HG03469 (cell line): ENCODE measurements around the gene FGF18.
"Not testable (repeated sequence)": the region's sequence is repeated elsewhere in the genome, so short reads cannot be mapped to it uniquely, and the experiment has no call there.

Experiments
- ATAC-seq: cut with Tn5 transposase; IDR thresholded peaks from one replicate; pipeline ENCODE4 v1.9.1; 2021; ENCODE audit warnings: mild to moderate bottlenecking, moderate library complexity, moderate number of reproducible peaks; ENCODE audit not compliant: unreplicated experiment

The FGF18 gene, protein sequence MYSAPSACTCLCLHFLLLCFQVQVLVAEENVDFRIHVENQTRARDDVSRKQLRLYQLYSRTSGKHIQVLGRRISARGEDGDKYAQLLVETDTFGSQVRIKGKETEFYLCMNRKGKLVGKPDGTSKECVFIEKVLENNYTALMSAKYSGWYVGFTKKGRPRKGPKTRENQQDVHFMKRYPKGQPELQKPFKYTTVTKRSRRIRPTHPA

DNA sequence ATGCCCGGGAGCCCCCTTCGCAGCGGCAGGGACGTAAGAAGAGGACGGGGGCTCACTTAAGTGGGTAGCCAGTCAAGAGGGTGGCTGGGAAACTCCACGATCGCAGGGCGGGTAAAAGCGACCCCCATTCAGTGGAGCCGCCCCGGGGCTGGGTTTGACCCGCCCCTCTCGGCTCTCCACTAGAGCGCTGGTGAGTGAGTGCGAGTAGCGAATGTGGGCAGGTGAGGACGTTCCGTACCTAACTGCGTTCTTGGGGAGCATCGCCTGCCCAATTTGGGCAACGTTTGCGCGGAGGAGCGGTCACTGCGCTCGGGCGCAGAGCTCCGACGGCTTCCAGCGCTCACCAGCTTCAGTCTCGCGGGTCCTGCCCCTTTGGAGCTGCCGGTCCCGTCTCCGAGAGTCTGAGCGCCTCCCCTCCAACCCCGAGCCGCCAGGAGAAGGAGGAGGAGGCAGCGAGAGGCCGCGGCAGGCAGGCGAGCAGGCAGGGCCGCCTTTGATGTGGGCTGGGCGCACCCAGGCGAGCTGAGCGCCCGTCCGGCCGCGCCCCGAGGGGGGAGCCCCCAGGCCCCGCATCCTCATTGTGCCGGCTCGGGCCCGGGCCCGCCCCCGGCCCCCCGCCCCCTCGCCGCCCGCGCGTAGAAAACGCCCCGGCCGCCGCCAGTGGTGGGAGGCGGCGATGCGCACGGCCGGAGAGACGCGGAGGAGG is at the start of gene FGF18:
Gene FGF18 (plus strand): TSS at position 666 of the 706 bp plus-strand sequence. CDS start 553 bp downstream, outside the sequence.
- no peak for ATAC-seq

- no peak for ATAC-seq
These were observed 49.5 kb upstream of the FGF18 start for GRCh38 chr5:171369898-171370297.

GRCh38 chr5:171370881-171371280 is 48.6 kb upstream of the FGF18 start:
- ATAC-seq: not testable (repeated sequence)

- no peak for ATAC-seq
These were observed 48.1 kb upstream of the FGF18 start for GRCh38 chr5:171371326-171371725.

DNA sequence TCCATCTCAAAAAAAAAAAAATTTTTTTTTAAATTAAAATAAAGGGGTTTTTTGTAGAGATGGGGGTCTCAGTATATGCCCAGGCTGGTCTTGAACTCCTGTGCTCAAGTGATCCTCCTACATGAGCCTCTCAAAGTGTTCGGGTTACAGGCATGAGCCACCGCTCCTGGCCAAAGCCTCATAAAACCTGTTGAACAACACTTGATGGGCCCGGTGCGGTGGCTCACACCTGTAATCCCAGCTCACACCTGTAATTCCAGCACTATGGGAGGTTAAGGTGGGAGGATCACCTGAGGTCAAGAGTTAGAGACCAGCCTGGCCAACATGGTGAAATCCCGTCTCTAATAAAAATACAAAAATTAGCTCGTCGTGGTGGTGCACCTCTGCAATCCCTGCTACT is 39.5 kb upstream of the FGF18 start:
- no peak for ATAC-seq

DNA sequence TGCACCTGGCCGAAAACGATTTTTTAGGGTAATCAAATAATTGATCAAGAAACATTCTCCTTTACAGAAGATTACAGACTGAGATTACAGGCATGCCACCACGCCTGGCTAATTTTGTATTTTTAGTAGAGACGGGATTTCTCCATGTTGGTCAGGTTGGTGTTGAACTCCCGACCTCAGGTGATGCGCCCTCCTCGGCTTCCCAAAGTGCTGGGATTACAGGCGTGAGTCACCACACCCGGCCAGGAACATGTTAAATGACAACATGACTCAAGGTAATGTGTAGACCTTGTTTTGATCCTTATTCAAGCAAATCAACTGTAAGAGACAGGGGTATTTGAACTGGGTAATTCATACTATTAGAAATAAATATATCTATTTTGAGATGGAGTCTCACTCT is 35.0 kb upstream of the FGF18 start:
- not testable (repeated sequence) for ATAC-seq

- not testable (repeated sequence) for ATAC-seq
These were observed 34.4 kb upstream of the FGF18 start for GRCh38 chr5:171384999-171385398.

DNA sequence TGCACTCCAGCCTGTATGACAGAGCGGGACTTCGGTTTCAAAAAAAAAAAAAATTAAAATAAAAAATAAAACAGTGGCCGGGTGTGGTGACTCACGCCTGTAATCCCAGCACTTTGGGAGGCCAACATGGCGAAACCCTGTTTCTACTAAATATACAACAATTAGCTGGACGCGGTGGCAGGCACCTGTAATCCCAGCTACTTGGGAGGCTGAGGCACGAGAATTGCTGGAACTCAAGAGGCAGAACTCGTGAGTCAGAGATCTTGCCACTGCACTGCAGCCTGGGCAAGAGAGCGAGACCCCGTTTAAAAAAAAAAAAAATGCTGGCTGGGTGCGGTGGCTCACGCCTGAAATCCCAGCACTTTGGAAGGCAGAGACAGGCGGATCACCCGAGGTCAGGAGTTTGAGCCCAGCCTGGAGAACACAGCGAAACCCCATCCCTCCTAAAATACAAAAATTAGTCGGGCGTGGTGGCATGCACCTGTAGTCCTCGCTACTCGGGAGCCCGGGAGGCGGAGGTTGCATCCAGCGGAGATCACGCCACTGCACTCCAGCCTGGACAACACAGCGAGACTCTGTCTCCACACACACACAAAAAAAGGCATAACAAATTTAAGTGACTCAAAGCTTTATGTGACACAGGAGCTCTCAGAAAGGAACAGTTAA is 33.3 kb upstream of the FGF18 start:
- ATAC-seq: no peak

- no peak for ATAC-seq
These were observed 32.5 kb upstream of the FGF18 start for GRCh38 chr5:171386861-171387344.

DNA sequence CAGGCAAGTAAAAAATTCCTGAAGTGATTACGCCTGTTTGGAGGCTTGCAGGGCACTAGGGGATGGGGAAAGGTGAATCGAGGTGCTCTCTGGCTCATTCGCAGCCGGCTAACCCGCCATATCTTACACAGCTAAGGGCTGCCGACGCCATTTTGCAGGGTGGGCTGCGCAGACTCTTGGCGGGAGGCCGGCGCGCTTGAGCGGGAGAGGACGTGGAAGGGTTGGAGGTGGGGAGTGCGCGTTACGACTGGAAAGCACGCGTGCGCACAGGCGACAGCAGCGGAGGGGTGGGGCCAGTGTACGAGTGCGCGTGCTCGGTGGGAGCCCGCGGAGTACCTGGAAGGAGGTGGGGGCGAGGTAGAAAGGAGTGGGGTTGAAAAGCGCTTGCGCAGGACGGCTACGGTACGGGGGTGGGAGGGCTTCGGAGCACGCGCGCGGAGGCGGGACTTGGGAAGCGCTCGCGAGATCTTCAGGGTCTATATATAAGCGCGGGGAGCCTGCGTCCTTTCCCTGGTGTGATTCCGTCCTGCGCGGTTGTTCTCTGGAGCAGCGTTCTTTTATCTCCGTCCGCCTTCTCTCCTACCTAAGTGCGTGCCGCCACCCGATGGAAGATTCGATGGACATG is 32.0 kb upstream of the FGF18 start, which contains the start of gene NPM1:
Gene NPM1 (plus strand): TSS at position 505 of the 625 bp plus-strand sequence. CDS start 100 bp downstream, at position 605.
- peak; percentile 85 for ATAC-seq

DNA sequence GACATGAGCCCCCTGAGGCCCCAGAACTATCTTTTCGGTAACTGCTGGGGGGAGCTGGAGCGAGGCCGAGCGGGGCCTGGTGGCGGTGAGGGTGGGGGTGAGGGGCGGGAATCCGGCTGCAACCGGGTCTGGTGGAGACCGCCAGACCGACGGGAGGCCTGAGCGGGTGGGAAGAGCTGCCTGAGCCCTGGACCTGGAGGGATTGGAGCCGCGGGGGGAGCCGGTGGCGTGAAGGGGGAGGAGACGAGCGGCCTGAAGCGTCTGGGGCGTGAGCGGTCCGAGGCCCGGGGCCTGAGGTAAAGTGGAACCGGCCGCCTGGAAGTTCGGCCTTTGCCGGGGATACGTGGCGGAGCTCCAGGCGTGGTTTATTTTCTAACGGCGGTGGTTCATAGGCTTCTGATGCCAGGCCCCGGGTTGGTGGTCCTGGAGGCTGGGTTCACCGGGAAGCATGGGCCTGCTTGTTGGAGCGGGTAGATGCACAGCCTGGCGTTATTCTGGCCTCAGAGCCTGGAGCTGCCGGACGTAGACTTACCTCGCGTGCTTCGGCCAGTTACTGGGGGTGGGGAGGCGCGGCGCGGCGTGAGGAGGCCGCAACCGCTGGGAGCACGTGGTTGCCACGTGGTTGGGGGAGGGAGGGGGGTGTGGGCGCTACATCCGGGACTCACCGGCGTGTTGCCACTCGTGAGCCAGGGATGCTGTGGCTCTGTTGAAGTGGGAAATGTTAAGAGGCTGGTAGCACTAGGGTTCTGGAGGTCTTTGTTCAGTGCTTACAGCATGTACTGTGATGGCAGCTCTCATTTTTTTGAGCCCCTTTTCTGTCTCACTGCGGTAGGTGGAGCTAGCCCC is 31.3 kb upstream of the FGF18 start:
- no peak for ATAC-seq

GRCh38 chr5:171388816-171389168 is 30.7 kb upstream of the FGF18 start:
- ATAC-seq: no peak

DNA sequence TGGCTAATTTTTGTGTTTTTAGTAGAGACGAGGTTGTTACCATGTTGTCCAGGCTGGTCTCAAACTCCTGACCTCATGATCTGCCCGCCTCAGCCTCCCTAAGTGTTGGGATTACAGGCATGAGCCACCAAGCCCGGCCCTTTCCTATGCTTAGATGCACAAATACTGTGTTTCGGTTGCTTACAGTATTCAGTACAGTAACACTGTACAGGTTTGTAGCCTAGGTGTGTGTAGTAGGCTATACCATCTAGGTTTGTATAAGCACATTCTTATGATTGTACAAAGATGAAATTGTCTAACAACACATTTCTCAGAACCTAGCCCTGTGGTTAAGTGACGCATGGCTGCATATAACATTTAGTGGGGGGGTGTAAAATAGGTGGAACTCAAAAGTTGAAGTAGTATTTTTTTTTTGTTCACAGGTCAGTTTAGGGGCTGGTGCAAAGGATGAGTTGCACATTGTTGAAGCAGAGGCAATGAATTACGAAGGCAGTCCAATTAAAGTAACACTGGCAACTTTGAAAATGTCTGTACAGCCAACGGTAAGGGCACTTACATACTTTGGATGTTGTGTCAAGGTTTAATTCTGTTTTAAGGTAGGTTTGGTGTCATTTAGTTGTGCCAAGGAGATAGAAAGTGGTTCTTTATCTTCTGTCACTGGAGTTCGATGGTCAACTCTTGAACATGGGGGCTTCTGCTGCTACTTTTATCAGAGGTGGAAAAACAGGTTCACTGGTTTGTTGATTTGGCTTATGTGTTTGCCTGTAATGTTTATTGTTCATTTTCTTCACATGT is 28.4 kb upstream of the FGF18 start:
- ATAC-seq: no peak

DNA sequence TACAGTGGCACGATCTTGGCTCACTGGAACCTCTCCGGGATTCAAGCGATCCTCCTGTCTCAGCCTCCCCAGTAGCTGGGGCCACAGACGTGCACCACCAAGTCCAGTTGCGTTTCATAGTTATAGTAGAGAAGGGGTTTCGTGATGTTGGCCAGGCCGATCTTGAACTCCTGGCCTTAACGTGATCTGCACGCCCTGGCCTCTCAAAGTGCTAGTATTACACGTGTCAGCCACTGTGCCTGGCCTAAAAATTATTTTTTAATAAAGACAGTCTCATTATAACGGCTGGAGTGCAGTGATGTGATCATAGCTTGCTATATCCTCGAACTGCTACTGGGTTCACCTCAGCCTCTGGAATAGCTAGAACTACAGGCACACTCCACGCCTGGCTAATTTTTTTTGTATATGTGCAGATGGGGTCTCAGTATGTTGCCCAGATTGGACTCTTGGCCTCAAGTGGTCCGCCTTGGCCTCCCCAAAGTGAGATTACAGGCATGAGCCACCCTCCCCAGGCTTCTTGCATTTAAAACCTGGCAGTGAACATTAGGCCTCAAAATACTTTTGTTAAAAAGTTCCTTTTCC is 27.4 kb upstream of the FGF18 start:
- no peak for ATAC-seq

DNA sequence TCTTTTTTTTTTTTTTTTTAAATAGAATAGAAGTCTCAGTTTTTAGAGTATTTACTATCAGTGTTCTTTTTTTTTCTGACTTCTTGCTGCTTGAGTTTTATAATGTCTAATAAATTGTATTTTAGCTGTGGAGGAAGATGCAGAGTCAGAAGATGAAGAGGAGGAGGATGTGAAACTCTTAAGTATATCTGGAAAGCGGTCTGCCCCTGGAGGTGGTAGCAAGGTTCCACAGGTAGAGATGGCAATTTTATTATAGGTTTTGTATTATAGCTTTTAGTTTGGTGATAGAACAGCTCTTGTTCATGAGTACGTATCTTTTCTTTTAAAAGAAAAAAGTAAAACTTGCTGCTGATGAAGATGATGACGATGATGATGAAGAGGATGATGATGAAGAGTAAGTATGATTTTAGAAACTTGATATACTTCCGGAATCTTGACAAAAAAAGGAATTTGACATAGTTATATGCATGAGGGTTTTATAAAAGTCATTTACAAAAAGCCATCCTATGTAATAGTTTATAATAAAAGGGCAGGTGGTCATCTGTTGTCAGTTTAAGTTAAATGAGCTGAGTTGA is 26.8 kb upstream of the FGF18 start:
- ATAC-seq: no peak

DNA sequence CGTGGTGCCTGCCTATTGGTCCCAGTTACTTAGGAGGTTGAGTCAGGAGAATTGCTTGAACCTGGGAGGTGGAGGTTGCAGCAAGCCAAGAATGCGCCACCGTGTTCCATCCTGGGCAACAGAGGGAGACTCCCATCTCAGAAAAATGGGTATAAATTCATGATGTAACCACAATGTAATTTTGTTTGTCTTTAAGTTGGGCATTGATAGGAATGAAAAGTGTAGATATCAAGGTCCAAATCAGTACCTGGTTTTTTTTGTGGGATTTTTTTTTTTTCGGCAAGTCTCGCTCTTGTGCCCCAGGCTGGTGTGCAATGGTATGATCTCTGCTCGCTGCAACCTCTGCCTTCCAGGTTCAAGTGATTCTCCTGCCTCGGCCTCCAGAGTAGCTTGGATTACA is 24.4 kb upstream of the FGF18 start:
- ATAC-seq: no peak

DNA sequence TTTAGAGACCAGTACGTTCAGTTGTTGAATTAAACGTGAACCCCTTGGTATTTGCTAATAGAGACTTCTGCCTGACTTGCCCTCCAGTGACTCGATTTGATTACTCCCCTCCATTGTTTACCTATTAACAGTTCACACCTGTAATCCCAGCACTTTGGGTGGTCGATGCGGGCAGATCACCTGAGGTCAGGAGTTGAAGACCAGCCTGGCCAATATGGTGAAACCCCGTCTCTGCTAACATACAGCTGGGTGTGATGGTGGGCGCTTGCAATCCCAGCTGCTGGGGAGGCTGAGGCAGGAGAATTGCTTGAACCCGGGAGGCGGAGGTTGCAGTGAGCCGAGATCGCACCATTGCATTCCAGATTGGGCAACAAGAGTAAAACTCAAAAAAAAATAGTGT is 22.9 kb upstream of the FGF18 start:
- not testable (repeated sequence) for ATAC-seq

- no peak for ATAC-seq
These were observed 22.3 kb upstream of the FGF18 start for GRCh38 chr5:171397190-171397589.

- no peak for ATAC-seq
These were observed 21.8 kb upstream of the FGF18 start for GRCh38 chr5:171397599-171397998.
